ENCODE measurements around the gene TBL2.
A peak's percentile ranks its signal among the peaks of the same experiment; 100 is the strongest.
"Not testable (repeated sequence)": the region's sequence is repeated elsewhere in the genome, so short reads cannot be mapped to it uniquely, and the experiment has no call there.

TBL2 gene

GRCh38 chr7:73570521-73570920, 7.9 kb downstream of the TBL2 start:
- no peak for DNase-seq (ENCODE audit: low read depth in 2 of 2)

- no peak for DNase-seq (ENCODE audit: low read depth in 2 of 2)
Measured at GRCh38 chr7:73569042-73569608, 9.3 kb downstream of the TBL2 start.

GRCh38 chr7:73567846-73568685, 10.3 kb downstream of the TBL2 start:
- no peak for DNase-seq (ENCODE audit: low read depth in 2 of 2)

- DNase-seq (ENCODE audit: low read depth in 2 of 2), result no peak
Measured at GRCh38 chr7:73567140-73567539, 11.2 kb downstream of the TBL2 start.

GRCh38 chr7:73566431-73566830, 11.9 kb downstream of the TBL2 start:
- DNase-seq (ENCODE audit: low read depth in 2 of 2), result not testable (repeated sequence)

GRCh38 chr7:73565675-73566340, 12.6 kb downstream of the TBL2 start:
- DNase-seq (ENCODE audit: low read depth in 2 of 2), result no peak

- DNase-seq (ENCODE audit: low read depth in 2 of 2), result no peak
Measured at GRCh38 chr7:73560109-73560835, 18.1 kb downstream of the TBL2 start.

GRCh38 chr7:73557397-73558257, 20.8 kb downstream of the TBL2 start, which contains the start of gene BCL7B:
BCL7B (minus strand) TSS chr7:73557690; CDS start chr7:73557578, 112 bp downstream.
- peak; percentile 34 to 62 for DNase-seq (ENCODE audit: low read depth in 2 of 2)

- peak; percentile 70 to 86 for DNase-seq (ENCODE audit: low read depth in 2 of 2)
Measured at GRCh38 chr7:73557108-73557396, 21.3 kb downstream of the TBL2 start.

GRCh38 chr7:73556208-73557107, 21.9 kb downstream of the TBL2 start:
- no peak for DNase-seq (ENCODE audit: low read depth in 2 of 2)

GRCh38 chr7:73555411-73555982, 22.9 kb downstream of the TBL2 start:
- no peak for DNase-seq (ENCODE audit: low read depth in 2 of 2)

- DNase-seq (ENCODE audit: low read depth in 2 of 2), result not testable (repeated sequence)
Measured at GRCh38 chr7:73550093-73550492, 28.3 kb downstream of the TBL2 start.

- no peak for DNase-seq (ENCODE audit: low read depth in 2 of 2)
Measured at GRCh38 chr7:73549176-73549575, 29.2 kb downstream of the TBL2 start.

- DNase-seq (ENCODE audit: low read depth in 2 of 2), result no peak
Measured at GRCh38 chr7:73547841-73548240, 30.5 kb downstream of the TBL2 start.

GRCh38 chr7:73544678-73545077, 33.7 kb downstream of the TBL2 start:
- DNase-seq (ENCODE audit: low read depth in 2 of 2), result no peak

- no peak for DNase-seq (ENCODE audit: low read depth in 2 of 2)
Measured at GRCh38 chr7:73541722-73542121, 36.7 kb downstream of the TBL2 start.

GRCh38 chr7:73539709-73540108, 38.7 kb downstream of the TBL2 start:
- DNase-seq (ENCODE audit: low read depth in 2 of 2), result no peak

- DNase-seq (ENCODE audit: low read depth in 2 of 2), result not testable (repeated sequence)
Measured at GRCh38 chr7:73538510-73538909, 39.9 kb downstream of the TBL2 start.

GRCh38 chr7:73537051-73537450, 41.3 kb downstream of the TBL2 start:
- no peak for DNase-seq (ENCODE audit: low read depth in 2 of 2)

GRCh38 chr7:73536479-73536878, 41.9 kb downstream of the TBL2 start:
- DNase-seq (ENCODE audit: low read depth in 2 of 2), result no peak

Measured in stimulated activated CD8-positive, alpha-beta memory T cell treated with anti-CD3 and anti-CD28 coated beads, Interleukin-15, amount 100 ng/mL, for 4 hours (primary cell).